Parathyroid adenoma (tissue), 2 donors: ENCODE data around the gene YOD1.

Experiments used
- H2AFZ ChIP-seq: fragments of 300-600 bp; sonication (generic); one replicate; pipeline ENCODE4 v1.7.0; 2017; ENCODE audit warnings: antibody characterized with exemption, mild to moderate bottlenecking
- H3K27ac ChIP-seq: fragments of 300-600 bp; sonication (generic); one replicate; pipeline ENCODE4 v1.7.0; 2017
- H3K27me3 ChIP-seq: fragments of 300-600 bp; sonication (generic); one replicate; pipeline ENCODE4 v1.7.0; 2017; ENCODE audit warnings: low read length; ENCODE audit not compliant: control insufficient read depth, insufficient read depth
- H3K36me3 ChIP-seq: fragments of 300-600 bp; sonication (generic); one replicate; pipeline ENCODE4 v1.7.0; 2017; ENCODE audit warnings: low read length; ENCODE audit not compliant: control insufficient read depth, insufficient read depth
- H3K4me1 ChIP-seq: fragments of 300-600 bp; sonication (generic); one replicate; pipeline ENCODE4 v1.7.0; 2017; ENCODE audit warnings: control low read depth
- H3K4me2 ChIP-seq: fragments of 300-600 bp; sonication (generic); one replicate; pipeline ENCODE4 v1.7.0; 2017; ENCODE audit warnings: low read length
- H3K4me3 ChIP-seq: fragments of 300-600 bp; sonication (generic); one replicate; pipeline ENCODE4 v1.7.0; 2017; ENCODE audit warnings: low read depth, low read length
- H3K79me2 ChIP-seq: fragments of 300-600 bp; sonication (generic); one replicate; pipeline ENCODE4 v1.7.0; 2017; ENCODE audit warnings: control low read depth
- H3K9ac ChIP-seq: fragments of 300-600 bp; sonication (generic); one replicate; pipeline ENCODE4 v1.7.0; 2017; ENCODE audit warnings: mild to moderate bottlenecking
- H3K9me3 ChIP-seq: fragments of 300-600 bp; sonication (generic); one replicate; pipeline ENCODE4 v1.7.0; 2017; ENCODE audit warnings: low read length; ENCODE audit not compliant: control insufficient read depth
- TF ChIP-seq, protein P1 (sequence below): fragments of 300-600 bp; sonication (generic); IDR thresholded peaks from one replicate; pipeline ENCODE4 v1.7.0; 2017; ENCODE audit warnings: antibody characterized with exemption, mild to moderate bottlenecking
- donor health status: primary hyperparathyroidism.

YOD1 gene

DNA sequence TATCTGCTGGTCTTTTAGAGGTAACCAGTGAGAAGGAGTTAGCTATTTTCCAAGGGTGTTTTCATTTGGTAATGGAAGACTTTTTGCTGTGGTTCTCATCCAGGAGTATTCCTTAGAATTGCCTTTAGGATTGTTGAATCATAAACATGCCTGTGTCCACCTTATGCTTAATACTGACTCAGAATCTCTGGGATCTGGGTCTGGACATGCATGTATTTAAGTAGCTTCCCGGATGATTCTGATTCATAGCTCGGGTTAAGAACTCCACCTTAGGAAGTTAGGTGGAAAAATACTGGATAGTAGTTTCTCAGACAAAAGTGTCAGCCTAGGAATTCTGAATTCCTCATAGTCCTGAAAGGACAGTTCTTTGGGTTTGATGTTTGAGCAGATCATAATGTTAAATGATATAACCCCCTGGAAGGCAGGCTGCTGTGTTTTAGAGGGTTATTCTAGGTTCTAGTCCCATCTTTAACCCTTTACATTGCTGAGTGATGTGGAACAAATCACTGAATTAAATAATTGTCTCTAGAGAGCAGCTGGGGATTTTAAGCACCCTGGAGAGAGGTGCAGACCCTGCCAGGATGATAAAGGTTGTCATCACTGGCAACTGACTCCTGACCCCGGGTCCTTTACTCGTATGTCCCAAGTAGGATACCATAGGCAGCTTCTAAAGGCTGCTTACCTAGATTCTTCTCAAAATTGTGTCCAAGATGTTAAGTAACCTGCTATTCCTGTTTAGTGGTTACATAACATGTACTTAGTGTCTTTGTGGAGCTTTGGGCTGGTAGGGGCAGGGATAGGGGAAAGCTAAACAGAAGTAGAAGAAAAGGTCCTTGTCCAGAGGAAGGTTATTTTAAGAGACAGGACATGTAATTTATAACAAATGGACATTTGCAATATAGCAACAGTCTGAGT, 23.2 kb upstream of the YOD1 start:
- no peaks in the 10 kb centered on the region for H3K27me3 ChIP-seq
- TF ChIP-seq, protein P1, sequence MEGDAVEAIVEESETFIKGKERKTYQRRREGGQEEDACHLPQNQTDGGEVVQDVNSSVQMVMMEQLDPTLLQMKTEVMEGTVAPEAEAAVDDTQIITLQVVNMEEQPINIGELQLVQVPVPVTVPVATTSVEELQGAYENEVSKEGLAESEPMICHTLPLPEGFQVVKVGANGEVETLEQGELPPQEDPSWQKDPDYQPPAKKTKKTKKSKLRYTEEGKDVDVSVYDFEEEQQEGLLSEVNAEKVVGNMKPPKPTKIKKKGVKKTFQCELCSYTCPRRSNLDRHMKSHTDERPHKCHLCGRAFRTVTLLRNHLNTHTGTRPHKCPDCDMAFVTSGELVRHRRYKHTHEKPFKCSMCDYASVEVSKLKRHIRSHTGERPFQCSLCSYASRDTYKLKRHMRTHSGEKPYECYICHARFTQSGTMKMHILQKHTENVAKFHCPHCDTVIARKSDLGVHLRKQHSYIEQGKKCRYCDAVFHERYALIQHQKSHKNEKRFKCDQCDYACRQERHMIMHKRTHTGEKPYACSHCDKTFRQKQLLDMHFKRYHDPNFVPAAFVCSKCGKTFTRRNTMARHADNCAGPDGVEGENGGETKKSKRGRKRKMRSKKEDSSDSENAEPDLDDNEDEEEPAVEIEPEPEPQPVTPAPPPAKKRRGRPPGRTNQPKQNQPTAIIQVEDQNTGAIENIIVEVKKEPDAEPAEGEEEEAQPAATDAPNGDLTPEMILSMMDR, result no peak
- no peaks in the 10 kb centered on the region for H3K36me3 ChIP-seq
- no peaks in the 10 kb centered on the region for H3K79me2 ChIP-seq
- no peak overlapping the region for H3K9ac ChIP-seq
- no peak overlapping the region for H3K4me3 ChIP-seq
- no peak overlapping the region for H3K27ac ChIP-seq
- no peak overlapping the region for H2AFZ ChIP-seq
- no peak overlapping the region for H3K4me2 ChIP-seq
- no peaks in the 10 kb centered on the region for H3K4me1 ChIP-seq
- H3K9me3 ChIP-seq, result no peaks in the 10 kb centered on the region

DNA sequence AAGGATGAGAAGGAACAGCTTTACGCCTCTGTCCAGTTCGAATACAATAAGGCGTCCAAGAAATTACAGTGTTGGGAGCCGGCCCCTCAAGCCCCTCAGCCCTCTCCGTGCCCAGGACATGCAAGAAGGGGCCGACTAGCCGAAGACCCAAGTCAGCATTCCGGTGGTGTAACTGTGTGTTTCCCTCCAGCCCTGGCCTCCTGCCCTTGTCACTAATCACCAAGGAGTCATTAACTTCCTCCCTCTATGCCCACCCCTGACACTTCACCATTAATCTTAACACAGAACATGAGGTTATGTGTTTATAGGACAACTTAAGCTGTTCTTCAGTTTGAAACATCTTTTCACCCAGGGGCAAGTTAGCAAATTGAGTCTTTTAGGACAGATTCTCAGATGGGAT, 21.2 kb upstream of the YOD1 start:
- Histone ChIP-seq H3K27me3 (no peaks in the 10 kb centered on the region), H3K36me3 (no peaks in the 10 kb centered on the region), H3K79me2 (no peaks in the 10 kb centered on the region), H3K27ac (no peak overlapping the region), H2AFZ (no peak overlapping the region), H3K4me1 (no peaks in the 10 kb centered on the region), H3K9ac (no peak overlapping the region), H3K4me3 (no peak overlapping the region), H3K4me2 (no peak overlapping the region), H3K9me3 (no peaks in the 10 kb centered on the region)
- TF ChIP-seq, protein P1, result no peak

DNA sequence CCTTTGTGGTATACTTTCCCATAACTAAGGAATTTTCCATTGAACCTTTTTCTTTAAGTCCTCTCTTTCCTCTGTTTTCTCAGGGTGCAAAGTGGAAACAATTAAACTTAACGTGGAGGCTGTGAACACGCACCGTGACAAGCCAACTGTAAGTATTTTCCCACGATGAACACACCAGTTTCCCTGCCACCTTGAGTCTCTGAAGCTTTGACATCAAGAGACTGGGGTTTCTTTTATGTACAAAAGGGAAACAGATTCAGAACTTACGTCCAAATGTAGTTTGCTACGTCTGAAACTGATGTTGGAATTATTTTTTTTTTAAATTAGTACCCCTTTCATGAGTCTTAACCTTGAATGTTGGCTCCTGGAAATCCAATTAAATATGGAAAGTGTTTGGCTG, 20.4 kb upstream of the YOD1 start:
- H3K9ac ChIP-seq, result no peak overlapping the region
- TF ChIP-seq, protein P1, result no peak
- H3K4me3 ChIP-seq, result no peak overlapping the region
- no peaks in the 10 kb centered on the region for H3K9me3 ChIP-seq
- H3K27me3 ChIP-seq, result no peaks in the 10 kb centered on the region
- H3K36me3 ChIP-seq, result no peaks in the 10 kb centered on the region
- no peak overlapping the region for H2AFZ ChIP-seq
- no peaks in the 10 kb centered on the region for H3K79me2 ChIP-seq
- H3K4me2 ChIP-seq, result no peak overlapping the region
- H3K4me1 ChIP-seq, result no peaks in the 10 kb centered on the region
- no peak overlapping the region for H3K27ac ChIP-seq

DNA sequence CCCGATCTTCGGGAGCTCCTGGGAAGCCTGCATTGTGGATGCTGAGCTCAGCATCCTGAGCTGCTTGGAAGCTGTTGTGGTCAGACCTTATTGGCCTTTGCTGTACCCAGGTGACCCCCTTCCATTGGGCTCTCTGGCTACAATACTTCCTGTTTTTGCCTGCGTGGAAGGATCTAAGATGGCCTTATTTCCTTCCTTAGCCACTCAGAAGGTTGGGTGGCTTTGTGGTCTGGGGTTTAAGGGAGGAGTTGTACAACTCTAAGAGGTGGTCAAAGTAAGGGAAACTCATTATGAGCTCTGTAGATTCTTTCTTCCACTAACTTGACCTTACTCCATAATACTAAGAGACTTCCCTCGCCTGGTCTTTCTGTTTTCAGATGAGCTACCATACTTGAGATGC, 19.8 kb upstream of the YOD1 start:
- Histone ChIP-seq H3K4me3 (no peak overlapping the region), H2AFZ (no peak overlapping the region), H3K36me3 (no peaks in the 10 kb centered on the region), H3K4me2 (no peak overlapping the region), H3K4me1 (no peaks in the 10 kb centered on the region), H3K27me3 (no peaks in the 10 kb centered on the region), H3K27ac (no peak overlapping the region), H3K79me2 (no peaks in the 10 kb centered on the region), H3K9ac (no peak overlapping the region), H3K9me3 (no peaks in the 10 kb centered on the region)
- TF ChIP-seq, protein P1, result no peak
